Lung (tissue), 12 donors: ENCODE results near the gene PHGDH. TPM values are rescaled to one million over a fixed set of nuclear protein-coding genes. Genes with fewer than 3 reads are reported as not detected.

Experiments used
- ATAC-seq: fragments of 200-7000 bp; cut with Tn5 transposase; one replicate; pipeline ENCODE4 v1.9.1; 2020; ENCODE audit warnings: moderate number of reproducible peaks; ENCODE audit not compliant: insufficient read depth, low FRiP score
- DNase-seq, 3 donors: peaks; one replicate each; pipeline ENCODE4 v3.0.0-alpha.2; 2013 to 2017
- H3K27ac ChIP-seq, 2 donors: one replicate each; pipeline ENCODE4 v1.5.1; 2013; ENCODE audit warnings: mild to moderate bottlenecking in 2 of 2, moderate library complexity in 2 of 2, control low read depth in 1 of 2, inconsistent platforms in 1 of 2, low read depth in 1 of 2, low read length in 1 of 2
- H3K27me3 ChIP-seq, 3 donors: one replicate each; pipeline ENCODE4 v1.5.1; 2013; ENCODE audit warnings: low read length in 2 of 3; ENCODE audit not compliant: control insufficient read depth in 3 of 3, insufficient read depth in 3 of 3
- H3K36me3 ChIP-seq, 4 donors: one replicate each; pipeline ENCODE4 v1.5.1; 2013; ENCODE audit warnings: low read length in 4 of 4, mild to moderate bottlenecking in 1 of 4, moderate library complexity in 1 of 4; ENCODE audit not compliant: control insufficient read depth in 4 of 4, insufficient read depth in 4 of 4
- H3K4me1 ChIP-seq, 5 donors: one replicate each; pipeline ENCODE4 v1.5.1; 2013; ENCODE audit warnings: low read length in 5 of 5, mild to moderate bottlenecking in 2 of 5, moderate library complexity in 1 of 5; ENCODE audit not compliant: control insufficient read depth in 5 of 5, insufficient read depth in 5 of 5
- H3K4me3 ChIP-seq: one replicate; pipeline ENCODE4 v1.5.1; 2013; ENCODE audit warnings: mild to moderate bottlenecking, control low read depth, moderate library complexity
- H3K9ac ChIP-seq, 2 donors: one replicate each; pipeline ENCODE4 v1.5.1; 2013; ENCODE audit warnings: low read length in 2 of 2, control low read depth in 1 of 2; ENCODE audit not compliant: insufficient read depth in 1 of 2
- H3K9me3 ChIP-seq, 4 donors: one replicate each; pipeline ENCODE4 v1.5.1; 2013; ENCODE audit warnings: low read length in 3 of 4, mild to moderate bottlenecking in 1 of 4, moderate library complexity in 1 of 4; ENCODE audit not compliant: control insufficient read depth in 4 of 4, insufficient read depth in 3 of 4
- WGBS, 2 donors: extraction: QIAGEN DNeasy Blood & Tissue Kit; methylation state at CpG; one replicate each; pipeline ENCODE4 v1.1.7; 2013; 5-methylcytosine and 5-hydroxymethylcytosine counted together
- polyA plus RNA-seq, 2 donors: library from polyadenylated mRNA; stranded (reverse); fragments of 200-250 nt; gene quantifications; one replicate each; pipeline ENCODE4 v1.2.1, GENCODE V29; 2013
- total RNA-seq, 2 donors: library from RNA; depleted of rRNA in 1 of 2; stranded (reverse); fragments of >200 nt in 1 of 2; gene quantifications; one replicate each; pipeline ENCODE4 v1.2.1, GENCODE V29; 2014 to 2021
- TF ChIP-seq, protein P1 (sequence below): IDR thresholded peaks from 2 replicates; pipeline ENCODE4 v1.5.1; 2012; ENCODE audit warnings: mild to moderate bottlenecking; ENCODE audit errors: control extremely low read depth, extremely low read depth
- donor health status: control.
- donor health status: control.
- donor health status: Bipolar disorder and iron deficiency.
- donor health status: healthy.
- donor health status: DM: yes; HTN: yes; CAD: no.

Gene PHGDH
- total and polyA plus RNA-seq, 4 donors: 28.8 to 133 (median 34.2) TPM

DNA sequence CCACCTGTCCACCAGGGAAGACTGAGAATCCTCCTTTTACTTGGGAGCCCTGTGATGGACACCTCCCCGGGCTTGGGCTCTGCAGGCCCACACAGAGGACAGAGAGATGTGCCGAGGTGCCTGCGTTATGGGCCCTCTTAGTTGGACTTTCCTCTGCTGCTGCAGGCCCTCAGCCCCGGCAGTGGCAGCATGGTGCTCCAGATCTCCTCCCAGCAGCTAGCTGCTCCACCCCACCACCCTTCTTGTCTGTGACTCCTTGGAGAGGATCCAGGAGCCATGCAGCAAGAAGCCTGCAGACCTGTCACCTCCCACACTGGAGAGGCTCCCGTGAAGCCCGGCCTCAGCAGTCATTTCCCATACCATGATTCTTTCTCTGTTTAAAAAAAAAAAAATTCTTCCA, 27.4 kb downstream of the PHGDH start:
- no peak for DNase-seq
- Histone ChIP-seq H3K36me3 (peaks cover 0 to 26% (median 13%) of the 10 kb centered on the region in 4 donors), H3K9ac (no peak overlapping the region), H3K4me3 (no peak overlapping the region), H3K27ac (no peak overlapping the region), H3K27me3 (no peaks in the 10 kb centered on the region), H3K9me3 (no peaks in the 10 kb centered on the region), H3K4me1 (peaks cover 0 to 8% (median 3%) of the 10 kb centered on the region in 5 donors)
- no peak for ATAC-seq
- 75 to 92% methylated on average over 6 of the region's 6 CpGs for WGBS, 2 donors
- TF ChIP-seq, protein P1, sequence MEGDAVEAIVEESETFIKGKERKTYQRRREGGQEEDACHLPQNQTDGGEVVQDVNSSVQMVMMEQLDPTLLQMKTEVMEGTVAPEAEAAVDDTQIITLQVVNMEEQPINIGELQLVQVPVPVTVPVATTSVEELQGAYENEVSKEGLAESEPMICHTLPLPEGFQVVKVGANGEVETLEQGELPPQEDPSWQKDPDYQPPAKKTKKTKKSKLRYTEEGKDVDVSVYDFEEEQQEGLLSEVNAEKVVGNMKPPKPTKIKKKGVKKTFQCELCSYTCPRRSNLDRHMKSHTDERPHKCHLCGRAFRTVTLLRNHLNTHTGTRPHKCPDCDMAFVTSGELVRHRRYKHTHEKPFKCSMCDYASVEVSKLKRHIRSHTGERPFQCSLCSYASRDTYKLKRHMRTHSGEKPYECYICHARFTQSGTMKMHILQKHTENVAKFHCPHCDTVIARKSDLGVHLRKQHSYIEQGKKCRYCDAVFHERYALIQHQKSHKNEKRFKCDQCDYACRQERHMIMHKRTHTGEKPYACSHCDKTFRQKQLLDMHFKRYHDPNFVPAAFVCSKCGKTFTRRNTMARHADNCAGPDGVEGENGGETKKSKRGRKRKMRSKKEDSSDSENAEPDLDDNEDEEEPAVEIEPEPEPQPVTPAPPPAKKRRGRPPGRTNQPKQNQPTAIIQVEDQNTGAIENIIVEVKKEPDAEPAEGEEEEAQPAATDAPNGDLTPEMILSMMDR: no peak

DNA sequence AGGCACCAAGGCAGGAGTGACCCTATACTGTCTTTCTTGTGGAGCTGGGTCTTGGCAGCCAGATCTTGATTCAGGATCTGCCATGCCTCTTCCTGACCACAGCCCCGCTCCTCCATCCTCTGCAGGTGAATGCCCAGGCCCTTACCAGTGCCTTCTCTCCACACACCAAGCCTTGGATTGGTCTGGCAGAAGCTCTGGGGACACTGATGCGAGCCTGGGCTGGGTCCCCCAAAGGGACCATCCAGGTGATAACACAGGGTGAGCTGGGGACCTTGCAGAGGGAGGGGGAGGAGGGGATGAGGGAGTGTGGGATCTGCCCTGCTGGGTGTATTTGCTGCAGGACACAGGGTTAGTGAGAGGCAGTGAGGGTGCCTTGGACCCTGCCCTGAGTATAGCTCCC, 28.5 kb downstream of the PHGDH start:
- H3K27me3 ChIP-seq: no peaks in the 10 kb centered on the region
- no peak for DNase-seq
- no peak overlapping the region for H3K27ac ChIP-seq
- no peaks in the 10 kb centered on the region for H3K9me3 ChIP-seq
- 86 to 97% methylated on average over 2 of the region's 2 CpGs for WGBS, 2 donors
- H3K4me3 ChIP-seq: no peak overlapping the region
- TF ChIP-seq, protein P1: no peak
- no peak for ATAC-seq
- H3K9ac ChIP-seq: no peak overlapping the region
- peaks cover 0 to 25% (median 9%) of the 10 kb centered on the region in 4 donors for H3K36me3 ChIP-seq
- H3K4me1 ChIP-seq: peaks cover 0 to 8% (median 3%) of the 10 kb centered on the region in 5 donors

DNA sequence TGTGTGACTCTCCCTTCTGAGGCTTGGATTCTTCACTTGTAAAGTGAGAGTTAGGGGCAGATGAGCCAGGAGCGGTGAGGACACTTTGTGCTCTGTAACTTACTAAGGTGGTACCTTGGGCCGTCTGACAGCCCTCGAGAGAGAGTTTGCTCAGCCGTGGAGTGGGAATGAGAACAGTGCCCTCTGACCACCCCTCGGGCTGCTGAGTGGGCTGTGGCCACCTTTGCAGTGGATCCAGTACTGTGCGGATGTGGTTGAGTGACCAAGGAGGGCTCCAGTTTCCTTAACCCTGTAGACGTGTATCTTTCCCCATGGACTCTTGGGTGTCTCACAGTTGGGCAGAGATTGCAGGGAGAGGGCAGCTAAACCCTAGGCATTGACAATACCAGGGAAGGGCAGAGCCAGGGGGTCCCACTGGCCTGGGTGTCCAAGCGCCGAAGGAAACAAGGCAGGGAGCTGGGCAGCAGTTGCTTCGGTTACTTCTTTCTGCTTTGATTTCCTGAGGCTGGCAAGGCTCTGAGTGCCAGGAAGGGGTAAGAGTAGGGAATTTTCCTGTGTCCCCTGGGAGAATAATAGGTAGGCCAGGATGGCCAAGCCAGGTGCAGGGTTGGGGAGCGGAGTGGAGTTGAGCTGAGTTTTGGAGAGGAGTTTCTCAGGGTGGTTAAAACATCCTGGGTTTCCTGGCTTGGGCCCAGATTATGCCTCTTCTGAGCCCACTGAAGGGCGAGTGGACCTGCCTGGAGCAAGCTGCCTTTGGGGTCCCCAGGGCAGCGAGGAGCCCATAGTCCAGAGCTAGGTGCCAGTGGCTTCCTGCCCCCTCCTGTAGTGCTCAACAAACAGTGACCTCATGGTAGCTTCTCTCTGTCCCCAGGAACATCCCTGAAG, 29.4 kb downstream of the PHGDH start:
- Histone ChIP-seq H3K4me1 (peaks cover 0 to 8% (median 3%) of the 10 kb centered on the region in 5 donors), H3K27me3 (no peaks in the 10 kb centered on the region), H3K36me3 (peaks cover 0 to 17% (median 7%) of the 10 kb centered on the region in 4 donors), H3K9me3 (no peaks in the 10 kb centered on the region), H3K27ac (no peak overlapping the region), H3K9ac (no peak overlapping the region), H3K4me3 (no peak overlapping the region)
- no peak for DNase-seq
- TF ChIP-seq, protein P1: no peak
- 90 to 95% methylated on average over 13 of the region's 13 CpGs for WGBS, 2 donors
- ATAC-seq: no peak
